IMR-90 (cell line): ENCODE measurements around the gene DYRK2.

Source experiments
- BHLHE40 ChIP-seq: fragments of 150-350 bp; IDR thresholded peaks from 2 replicates; pipeline ENCODE4 v1.6.1; 2016; ENCODE audit warnings: mild to moderate bottlenecking, low read depth, low read length
- CHD1 ChIP-seq: IDR thresholded peaks from 2 replicates; pipeline ENCODE4 v1.6.1; 2012; ENCODE audit warnings: low read depth, low read length, improper control_type of control experiment
- MAFK ChIP-seq: IDR thresholded peaks from 2 replicates; pipeline ENCODE4 v1.6.1; 2012; ENCODE audit warnings: low read depth, low read length, improper control_type of control experiment
- MAZ ChIP-seq: IDR thresholded peaks from 2 replicates; pipeline ENCODE4 v1.6.1; 2012; ENCODE audit warnings: low read depth, mild to moderate bottlenecking, low read length, improper control_type of control experiment, moderate library complexity, borderline replicate concordance
- MXI1 ChIP-seq: IDR thresholded peaks from 2 replicates; pipeline ENCODE4 v1.6.1; 2012; ENCODE audit warnings: low read depth, mild to moderate bottlenecking, low read length, moderate library complexity, borderline replicate concordance
- POLR2A ChIP-seq: IDR thresholded peaks from 2 replicates; pipeline ENCODE4 v1.6.1; 2012; ENCODE audit warnings: mild to moderate bottlenecking, low read depth, low read length
- RAD21 ChIP-seq: IDR thresholded peaks from 2 replicates; pipeline ENCODE4 v1.6.1; 2012; ENCODE audit warnings: low read length, improper control_type of control experiment
- RCOR1 ChIP-seq: IDR thresholded peaks from 2 replicates; pipeline ENCODE4 v1.6.1; 2012; ENCODE audit warnings: mild to moderate bottlenecking, low read length, improper control_type of control experiment; ENCODE audit not compliant: insufficient replicate concordance
- RFX5 ChIP-seq: IDR thresholded peaks from 2 replicates; pipeline ENCODE4 v1.8.0; 2012; ENCODE audit warnings: low read depth, mild to moderate bottlenecking, low read length, moderate library complexity
- SMC3 ChIP-seq: fragments of 150-350 bp; IDR thresholded peaks from 2 replicates; pipeline ENCODE4 v1.6.1; 2016; ENCODE audit warnings: low read depth, mild to moderate bottlenecking, antibody characterized with exemption, low read length, moderate library complexity
- TF ChIP-seq, protein P1 (sequence below): conservative IDR thresholded peaks from 2 replicates; pipeline ENCODE4 v1.5.1; 2012; ENCODE audit warnings: mild to moderate bottlenecking, low read depth, low read length, improper control_type of control experiment

DNA sequence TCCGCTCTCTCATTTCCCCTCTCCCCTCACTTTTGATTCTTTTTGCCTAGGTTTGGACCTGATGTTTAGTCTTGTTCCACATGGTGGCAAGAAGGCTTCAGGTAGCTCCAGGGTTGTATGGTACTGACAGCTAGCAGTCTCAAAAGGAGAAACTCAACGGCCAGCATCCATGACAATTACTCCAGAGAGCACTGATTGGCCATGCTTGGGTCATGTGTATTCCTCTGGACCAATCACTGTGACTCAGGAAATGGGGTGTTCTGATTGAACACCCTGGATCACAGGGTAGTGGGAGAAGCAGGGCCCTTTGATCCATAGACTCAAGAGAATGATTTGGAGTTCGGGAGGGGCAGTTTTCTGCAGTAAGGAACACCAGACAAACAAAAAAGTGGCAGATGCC, 45.3 kb downstream of the DYRK2 start:
- TF ChIP-seq, protein P1, sequence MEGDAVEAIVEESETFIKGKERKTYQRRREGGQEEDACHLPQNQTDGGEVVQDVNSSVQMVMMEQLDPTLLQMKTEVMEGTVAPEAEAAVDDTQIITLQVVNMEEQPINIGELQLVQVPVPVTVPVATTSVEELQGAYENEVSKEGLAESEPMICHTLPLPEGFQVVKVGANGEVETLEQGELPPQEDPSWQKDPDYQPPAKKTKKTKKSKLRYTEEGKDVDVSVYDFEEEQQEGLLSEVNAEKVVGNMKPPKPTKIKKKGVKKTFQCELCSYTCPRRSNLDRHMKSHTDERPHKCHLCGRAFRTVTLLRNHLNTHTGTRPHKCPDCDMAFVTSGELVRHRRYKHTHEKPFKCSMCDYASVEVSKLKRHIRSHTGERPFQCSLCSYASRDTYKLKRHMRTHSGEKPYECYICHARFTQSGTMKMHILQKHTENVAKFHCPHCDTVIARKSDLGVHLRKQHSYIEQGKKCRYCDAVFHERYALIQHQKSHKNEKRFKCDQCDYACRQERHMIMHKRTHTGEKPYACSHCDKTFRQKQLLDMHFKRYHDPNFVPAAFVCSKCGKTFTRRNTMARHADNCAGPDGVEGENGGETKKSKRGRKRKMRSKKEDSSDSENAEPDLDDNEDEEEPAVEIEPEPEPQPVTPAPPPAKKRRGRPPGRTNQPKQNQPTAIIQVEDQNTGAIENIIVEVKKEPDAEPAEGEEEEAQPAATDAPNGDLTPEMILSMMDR = no peak
- TF ChIP-seq POLR2A = no peak
- no peak for TF ChIP-seq CHD1
- TF ChIP-seq MAFK = no peak
- TF ChIP-seq RFX5 = no peak
- no peak for TF ChIP-seq SMC3
- TF ChIP-seq RAD21 = no peak
- no peak for TF ChIP-seq BHLHE40
- no peak for TF ChIP-seq MAZ
- TF ChIP-seq MXI1 = no peak
- no peak for TF ChIP-seq RCOR1
